Measurements from ENCODE around the gene ENTPD5.

- TF ChIP-seq EZH2 (IDR thresholded peaks at IDR 0.05) = no peak
- TF ChIP-seq POLR2AphosphoS5 (IDR thresholded peaks at IDR 0.05; ENCODE audit: borderline replicate concordance, low read depth, low read length) = no peak
These were observed 26.4 kb upstream of the ENTPD5 start for GRCh38 chr14:74045522-74045921.
